ENCODE measurements around the gene TMEM91. TPM values are rescaled to one million over a fixed set of nuclear protein-coding genes. Genes with fewer than 3 reads are reported as not detected.

The TMEM91 gene
- total RNA-seq, 4 donors from 2014 or later, result 7.1 to 28.1 (median 10.9) TPM

GRCh38 chr19:41410336-41411054, 34.2 kb downstream of the TMEM91 start:
- Histone ChIP-seq H3K9me3 (no peaks in the 10 kb centered on the region), H3K36me3 (no peaks in the 10 kb centered on the region), H3K27me3 (no peaks in the 10 kb centered on the region), H3K4me3 (no peak overlapping the region), H3K27ac (no peak overlapping the region), H3K4me1 (no peaks in the 10 kb centered on the region)
- no peak for DNase-seq
- intact Hi-C loops (cut with DNase I; ENCODE audit: low total_unique reads), result no loop called here
- TF ChIP-seq POLR2A (IDR thresholded peaks at IDR 0.05) (no peak), CTCF (IDR thresholded peaks at IDR 0.05) (no peak)

GRCh38 chr19:41411100-41411967, 35.0 kb downstream of the TMEM91 start:
- DNase-seq, result no peak
- TF ChIP-seq POLR2A (IDR thresholded peaks at IDR 0.05) (no peak), CTCF (IDR thresholded peaks at IDR 0.05) (no peak)
- Histone ChIP-seq H3K9me3 (no peaks in the 10 kb centered on the region), H3K27me3 (no peaks in the 10 kb centered on the region), H3K36me3 (no peaks in the 10 kb centered on the region), H3K27ac (no peak overlapping the region), H3K4me1 (no peaks in the 10 kb centered on the region), H3K4me3 (no peak overlapping the region)
- intact Hi-C loops (cut with DNase I; ENCODE audit: low total_unique reads), result no loop called here

- Histone ChIP-seq H3K4me1 (no peaks in the 10 kb centered on the region), H3K36me3 (no peaks in the 10 kb centered on the region), H3K9me3 (no peaks in the 10 kb centered on the region), H3K27me3 (no peaks in the 10 kb centered on the region), H3K27ac (no peak overlapping the region), H3K4me3 (no peak overlapping the region)
- intact Hi-C loops (cut with DNase I; ENCODE audit: low total_unique reads), result no loop called here
- TF ChIP-seq CTCF (IDR thresholded peaks at IDR 0.05), result no peak
- TF ChIP-seq POLR2A (IDR thresholded peaks at IDR 0.05), result no peak
- no peak for DNase-seq
These were observed 35.6 kb downstream of the TMEM91 start for GRCh38 chr19:41411968-41412265.

GRCh38 chr19:41412953-41413352, 36.6 kb downstream of the TMEM91 start:
- Histone ChIP-seq H3K36me3 (no peaks in the 10 kb centered on the region), H3K4me1 (no peaks in the 10 kb centered on the region), H3K4me3 (no peak overlapping the region), H3K27ac (no peak overlapping the region), H3K27me3 (no peaks in the 10 kb centered on the region), H3K9me3 (no peaks in the 10 kb centered on the region)
- DNase-seq, result no peak
- no peak for TF ChIP-seq POLR2A (IDR thresholded peaks at IDR 0.05)
- no peak for TF ChIP-seq CTCF (IDR thresholded peaks at IDR 0.05)
- intact Hi-C loops (cut with DNase I; ENCODE audit: low total_unique reads), result no loop called here

- DNase-seq, result no peak
- intact Hi-C loops (cut with DNase I; ENCODE audit: low total_unique reads), result no loop called here
- Histone ChIP-seq H3K27me3 (no peaks in the 10 kb centered on the region), H3K4me3 (no peak overlapping the region), H3K9me3 (no peaks in the 10 kb centered on the region), H3K27ac (no peak overlapping the region), H3K4me1 (no peaks in the 10 kb centered on the region), H3K36me3 (no peaks in the 10 kb centered on the region)
- TF ChIP-seq POLR2A (IDR thresholded peaks at IDR 0.05), result no peak
- TF ChIP-seq CTCF (IDR thresholded peaks at IDR 0.05), result no peak
These were observed 37.6 kb downstream of the TMEM91 start for GRCh38 chr19:41413947-41414346.
